Measurements from ENCODE around the gene ZNF385D. TPM values are rescaled to one million over a fixed set of nuclear protein-coding genes. Genes with fewer than 3 reads are reported as not detected.
"Not testable (repeated sequence)": the region's sequence is repeated elsewhere in the genome, so short reads cannot be mapped to it uniquely, and the experiment has no call there.

ZNF385D gene
- total RNA-seq, 1 donor from 2014 or later: not detected

- Mint-ChIP-seq H3K4me3 (no peak overlapping the region), H3K36me3 (ENCODE audit: low read depth) (no peaks in the 10 kb centered on the region), H3K27me3 (no peaks in the 10 kb centered on the region), H3K27ac (no peak overlapping the region), H3K4me1 (no peaks in the 10 kb centered on the region), H3K9me3 (peaks cover 4% of the 10 kb centered on the region)
- intact Hi-C loops (cut with micrococcal nuclease): no loop called here
- ChIA-PET POLR2A (no interaction called here), CTCF (no interaction called here)
- TF ChIP-seq CTCF (IDR thresholded peaks at IDR 0.05): no peak
- ATAC-seq (ENCODE audit: low read depth) (no peak), DNase-seq (no peak)
Measured at GRCh38 chr3:21390856-21391255, 360.2 kb downstream of the ZNF385D start.

- no peaks in the 10 kb centered on the region for H3K27me3 Mint-ChIP-seq
- POLR2A ChIA-PET: no interaction called here
- H3K4me1 Mint-ChIP-seq: no peaks in the 10 kb centered on the region
- intact Hi-C loops (cut with micrococcal nuclease): no loop called here
- CTCF ChIA-PET: no interaction called here
- ATAC-seq (ENCODE audit: low read depth) (no peak), DNase-seq (no peak)
- H3K4me3 Mint-ChIP-seq: no peak overlapping the region
- H3K27ac Mint-ChIP-seq: no peak overlapping the region
- no peaks in the 10 kb centered on the region for H3K36me3 Mint-ChIP-seq (ENCODE audit: low read depth)
- H3K9me3 Mint-ChIP-seq: peaks cover 8% of the 10 kb centered on the region
- no peak for TF ChIP-seq CTCF (IDR thresholded peaks at IDR 0.05)
Measured at GRCh38 chr3:21390136-21390535, 360.9 kb downstream of the ZNF385D start.

- H3K4me3 Mint-ChIP-seq; H3K36me3 Mint-ChIP-seq (ENCODE audit: low read depth); ATAC-seq (ENCODE audit: low read depth); H3K27ac Mint-ChIP-seq; H3K27me3 Mint-ChIP-seq; DNase-seq; CTCF ChIA-PET; H3K4me1 Mint-ChIP-seq; intact Hi-C loops (cut with micrococcal nuclease); POLR2A ChIA-PET: not testable (repeated sequence)
- H3K9me3 Mint-ChIP-seq: peaks cover 11% of the 10 kb centered on the region
Measured at GRCh38 chr3:21387142-21387826, 363.7 kb downstream of the ZNF385D start.

- H3K36me3 Mint-ChIP-seq (ENCODE audit: low read depth); intact Hi-C loops (cut with micrococcal nuclease); CTCF ChIA-PET; POLR2A ChIA-PET; DNase-seq; H3K27ac Mint-ChIP-seq; H3K4me3 Mint-ChIP-seq; H3K27me3 Mint-ChIP-seq; H3K4me1 Mint-ChIP-seq; ATAC-seq (ENCODE audit: low read depth); H3K9me3 Mint-ChIP-seq: not testable (repeated sequence)
Measured at GRCh38 chr3:21378036-21378435, 373.0 kb downstream of the ZNF385D start.

GRCh38 chr3:21377071-21377769 lies 373.8 kb downstream of the ZNF385D start:
- POLR2A ChIA-PET: no interaction called here
- TF ChIP-seq CTCF (IDR thresholded peaks at IDR 0.05): no peak
- ATAC-seq (ENCODE audit: low read depth) (no peak), DNase-seq (no peak)
- no peaks in the 10 kb centered on the region for H3K27me3 Mint-ChIP-seq
- intact Hi-C loops (cut with micrococcal nuclease): no loop called here
- H3K4me3 Mint-ChIP-seq: no peak overlapping the region
- H3K9me3 Mint-ChIP-seq: no peaks in the 10 kb centered on the region
- CTCF ChIA-PET: no interaction called here
- no peaks in the 10 kb centered on the region for H3K36me3 Mint-ChIP-seq (ENCODE audit: low read depth)
- no peaks in the 10 kb centered on the region for H3K4me1 Mint-ChIP-seq
- H3K27ac Mint-ChIP-seq: no peak overlapping the region

GRCh38 chr3:21372316-21372715 lies 378.7 kb downstream of the ZNF385D start:
- TF ChIP-seq CTCF (IDR thresholded peaks at IDR 0.05): no peak
- Mint-ChIP-seq H3K9me3 (no peaks in the 10 kb centered on the region), H3K27me3 (no peaks in the 10 kb centered on the region), H3K36me3 (ENCODE audit: low read depth) (no peaks in the 10 kb centered on the region), H3K4me3 (no peak overlapping the region), H3K4me1 (no peaks in the 10 kb centered on the region), H3K27ac (no peak overlapping the region)
- POLR2A ChIA-PET: no interaction called here
- ATAC-seq (ENCODE audit: low read depth) (no peak), DNase-seq (no peak)
- intact Hi-C loops (cut with micrococcal nuclease): no loop called here
- CTCF ChIA-PET: no interaction called here

Measured in activated B cell treated with CpG ODN at 0.5 μM for 24 hours (primary cell).